SIG-M5 treated with dmso at 0.1 percent for 504 hours (cell line): ENCODE results near the gene G6PC2.
"Not testable (repeated sequence)": the region's sequence is repeated elsewhere in the genome, so short reads cannot be mapped to it uniquely, and the experiment has no call there.

Source experiments
- DNase-seq: peaks from one replicate; lab custom pipeline; 2025; ENCODE audit not compliant: unreplicated experiment; lab: John Stamatoyannopoulos, UW

Gene G6PC2, protein sequence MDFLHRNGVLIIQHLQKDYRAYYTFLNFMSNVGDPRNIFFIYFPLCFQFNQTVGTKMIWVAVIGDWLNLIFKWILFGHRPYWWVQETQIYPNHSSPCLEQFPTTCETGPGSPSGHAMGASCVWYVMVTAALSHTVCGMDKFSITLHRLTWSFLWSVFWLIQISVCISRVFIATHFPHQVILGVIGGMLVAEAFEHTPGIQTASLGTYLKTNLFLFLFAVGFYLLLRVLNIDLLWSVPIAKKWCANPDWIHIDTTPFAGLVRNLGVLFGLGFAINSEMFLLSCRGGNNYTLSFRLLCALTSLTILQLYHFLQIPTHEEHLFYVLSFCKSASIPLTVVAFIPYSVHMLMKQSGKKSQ

DNA sequence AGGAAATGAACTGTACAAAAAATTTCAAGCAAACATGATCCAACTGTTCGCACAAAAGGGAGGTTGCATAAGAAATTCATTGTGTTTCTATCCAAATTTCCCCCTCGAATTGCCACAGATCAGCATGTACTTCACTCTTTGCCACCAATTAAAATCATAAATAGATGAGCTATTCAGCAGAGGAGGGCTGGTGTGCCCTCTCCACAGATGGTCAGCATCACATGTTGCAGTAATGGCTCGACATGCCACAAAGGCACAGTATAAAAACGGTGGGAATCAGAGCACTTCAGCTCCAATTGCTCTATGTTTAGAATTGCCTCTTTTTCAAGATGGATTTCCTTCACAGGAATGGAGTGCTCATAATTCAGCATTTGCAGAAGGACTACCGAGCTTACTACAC, at the start of gene G6PC2:
G6PC2 (plus strand) TSS at position 289 of the 400 bp plus-strand sequence; CDS start at position 330, 41 bp downstream.
- no peak for DNase-seq

DNA sequence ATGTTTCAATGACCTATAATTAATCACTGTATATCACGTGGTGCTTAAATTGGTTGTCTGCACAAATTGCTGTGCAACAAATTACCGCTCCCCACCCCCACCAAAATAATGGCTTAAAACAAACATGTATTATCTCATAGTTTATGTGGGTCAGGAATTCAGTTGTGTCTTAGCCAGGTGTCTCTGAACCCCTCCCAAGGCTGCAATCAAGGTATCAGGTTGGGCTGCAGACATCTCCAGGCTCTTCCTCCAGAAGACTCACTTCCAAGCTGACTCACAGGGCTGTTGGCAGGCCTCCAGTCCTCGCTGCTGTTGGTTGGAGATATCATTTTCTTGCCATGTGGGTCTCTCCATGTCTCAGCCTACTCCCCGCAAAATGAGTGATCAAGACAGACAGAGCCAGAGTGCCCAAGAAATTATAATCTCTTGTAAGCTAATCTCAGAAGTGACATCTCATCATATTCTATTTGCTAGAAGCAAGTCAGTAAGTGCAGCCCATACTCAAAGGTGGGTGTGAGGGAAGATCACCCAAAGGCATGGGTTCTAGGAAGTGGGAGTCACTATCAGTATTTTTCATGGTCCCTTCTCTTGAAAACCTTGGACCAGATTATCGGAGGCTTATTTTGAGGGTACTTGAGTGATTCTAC, 49.3 kb upstream of the G6PC2 start:
- DNase-seq, result no peak

DNA sequence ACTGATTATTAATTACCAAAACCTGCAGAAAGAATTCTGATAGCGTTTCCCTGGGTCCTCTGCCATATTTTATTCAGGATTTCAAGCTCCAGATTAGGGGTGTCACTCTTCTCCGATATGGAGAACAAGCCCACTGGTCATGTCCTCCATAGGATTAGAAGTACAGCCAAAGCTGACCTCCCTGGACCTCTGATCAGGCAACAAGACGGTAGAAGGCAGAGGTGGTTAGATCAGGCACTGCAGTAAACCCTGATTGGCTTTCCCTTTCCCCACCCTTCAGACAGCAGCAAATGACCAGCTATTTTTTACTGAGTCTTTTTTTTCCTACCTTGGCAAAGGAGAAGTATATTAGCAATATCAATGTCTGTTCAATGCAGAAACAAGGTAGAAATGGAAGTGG, 48.6 kb upstream of the G6PC2 start:
- no peak for DNase-seq

DNA sequence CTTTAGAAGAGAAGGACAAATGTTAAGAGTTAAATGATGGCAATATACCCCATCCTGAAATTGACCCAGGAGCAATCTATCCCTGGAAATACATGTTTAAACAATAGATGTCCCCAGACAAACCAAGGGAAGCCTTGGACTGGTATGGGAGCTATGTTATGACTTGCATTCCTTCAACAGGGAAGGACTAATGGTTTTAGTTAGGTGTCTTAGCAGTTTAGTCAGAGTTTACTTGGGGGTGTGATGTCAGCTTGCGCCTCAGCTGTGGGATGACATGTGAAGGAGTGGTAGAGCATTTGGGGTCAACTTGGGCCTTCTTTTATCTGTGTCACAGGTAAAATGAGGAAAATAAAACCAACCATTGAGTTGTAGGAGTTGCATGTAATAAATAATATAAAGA, 47.6 kb upstream of the G6PC2 start:
- DNase-seq, result no peak

DNA sequence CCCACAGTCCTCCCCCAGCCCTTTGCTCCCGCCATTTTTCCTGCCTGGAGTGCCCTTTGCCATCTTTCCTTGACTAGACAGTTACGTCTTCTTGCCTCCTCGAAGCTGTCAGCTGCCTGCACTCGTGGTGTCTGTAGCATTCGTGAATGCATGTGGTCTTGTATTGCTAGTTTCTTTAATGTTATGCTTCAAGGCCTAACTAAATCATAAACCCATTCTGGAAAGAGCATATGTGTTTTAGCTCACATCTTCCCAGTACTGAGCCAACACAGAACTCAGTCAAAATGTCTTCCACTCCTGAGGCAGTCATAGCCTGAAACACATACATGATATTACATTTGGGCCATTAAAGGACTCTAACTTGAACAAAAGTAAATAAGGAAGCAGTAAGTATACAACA, 46.4 kb upstream of the G6PC2 start:
- DNase-seq, result no peak

DNA sequence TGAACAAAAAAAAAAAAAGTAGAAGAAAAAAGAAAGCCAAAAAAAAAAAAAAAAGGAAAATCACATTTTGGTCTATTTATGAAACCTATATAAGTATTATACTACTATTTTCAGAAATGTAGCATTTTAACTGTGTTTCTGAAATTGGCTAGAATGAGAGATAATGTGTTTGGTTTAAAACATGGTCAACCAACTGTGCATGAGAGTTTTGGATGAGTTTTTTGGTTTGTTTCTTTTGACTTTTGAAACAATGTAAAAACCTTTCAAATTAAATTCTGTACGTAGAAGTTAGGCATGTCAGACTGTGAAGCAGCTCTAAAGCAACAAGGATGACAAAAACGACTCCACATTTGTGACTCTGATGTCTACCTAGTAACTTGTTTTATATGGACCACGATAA, 45.5 kb upstream of the G6PC2 start:
- no peak for DNase-seq

DNA sequence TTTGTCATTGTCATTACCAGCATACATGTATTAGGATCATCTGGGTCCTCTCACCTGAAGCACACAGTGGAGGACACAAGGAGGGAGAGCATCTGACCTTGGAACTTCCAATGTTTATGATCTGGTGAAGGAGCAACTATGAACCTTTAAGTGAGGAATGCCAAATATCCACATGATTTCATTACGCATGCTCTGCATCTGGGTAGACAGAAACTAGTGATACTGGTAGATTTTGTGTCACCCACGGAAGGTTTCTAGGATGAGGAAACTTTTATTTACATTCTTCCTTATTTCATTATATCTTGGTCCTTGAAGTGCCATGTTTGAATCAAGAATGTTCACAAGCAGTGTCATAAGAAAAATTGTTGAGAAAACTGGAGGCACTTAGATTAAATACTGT, 42.9 kb upstream of the G6PC2 start:
- DNase-seq, result no peak

DNA sequence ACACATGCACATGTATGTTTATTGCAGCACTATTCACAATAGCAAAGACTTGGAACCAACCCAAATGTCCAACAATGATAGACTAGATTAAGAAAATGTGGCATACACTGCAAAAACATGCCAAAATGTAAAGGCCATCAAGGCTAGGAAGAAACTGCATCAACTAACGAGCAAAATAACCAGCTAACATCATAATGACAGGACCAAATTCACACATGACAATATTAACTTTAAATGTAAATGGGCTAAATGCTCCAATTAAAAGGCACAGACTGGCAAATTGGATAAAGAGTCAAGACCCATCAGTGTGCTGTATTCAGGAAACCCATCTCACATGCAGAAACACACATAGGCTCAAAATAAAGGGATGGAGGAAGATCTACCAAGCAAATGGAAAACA, 33.9 kb upstream of the G6PC2 start:
- not testable (repeated sequence) for DNase-seq

DNA sequence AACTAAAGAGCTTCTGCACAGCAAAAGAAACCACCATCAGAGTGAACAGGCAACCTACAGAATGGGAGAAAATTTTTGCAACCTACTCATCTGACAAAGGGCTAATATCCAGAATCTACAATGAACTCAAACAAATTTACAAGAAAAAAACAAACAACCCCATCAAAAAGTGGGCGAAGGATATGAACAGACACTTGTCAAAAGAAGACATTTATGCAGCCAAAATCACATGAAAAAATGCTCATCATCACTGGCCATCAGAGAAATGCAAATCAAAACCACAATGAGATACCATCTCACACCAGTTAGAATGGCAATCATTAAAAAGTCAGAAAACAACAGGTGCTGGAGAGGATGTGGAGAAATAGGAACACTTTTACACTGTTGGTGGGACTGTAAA, 30.7 kb upstream of the G6PC2 start:
- DNase-seq, result not testable (repeated sequence)

DNA sequence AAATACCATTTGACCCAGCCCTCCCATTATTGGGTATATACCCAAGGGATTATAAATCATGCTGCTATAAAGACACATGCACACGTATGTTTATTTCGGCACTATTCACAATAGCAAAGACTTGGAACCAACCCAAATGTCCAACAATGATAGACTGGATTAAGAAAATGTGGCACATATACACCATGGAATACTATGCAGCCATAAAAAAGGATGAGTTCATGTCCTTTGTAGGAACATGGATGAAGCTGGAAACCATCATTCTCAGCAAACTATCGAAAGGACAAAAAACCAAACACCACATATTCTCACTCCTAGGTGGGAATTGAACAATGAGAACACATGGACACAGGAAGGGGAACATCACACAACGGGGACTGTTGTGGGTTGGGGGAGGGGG, 30.3 kb upstream of the G6PC2 start:
- DNase-seq, result not testable (repeated sequence)

DNA sequence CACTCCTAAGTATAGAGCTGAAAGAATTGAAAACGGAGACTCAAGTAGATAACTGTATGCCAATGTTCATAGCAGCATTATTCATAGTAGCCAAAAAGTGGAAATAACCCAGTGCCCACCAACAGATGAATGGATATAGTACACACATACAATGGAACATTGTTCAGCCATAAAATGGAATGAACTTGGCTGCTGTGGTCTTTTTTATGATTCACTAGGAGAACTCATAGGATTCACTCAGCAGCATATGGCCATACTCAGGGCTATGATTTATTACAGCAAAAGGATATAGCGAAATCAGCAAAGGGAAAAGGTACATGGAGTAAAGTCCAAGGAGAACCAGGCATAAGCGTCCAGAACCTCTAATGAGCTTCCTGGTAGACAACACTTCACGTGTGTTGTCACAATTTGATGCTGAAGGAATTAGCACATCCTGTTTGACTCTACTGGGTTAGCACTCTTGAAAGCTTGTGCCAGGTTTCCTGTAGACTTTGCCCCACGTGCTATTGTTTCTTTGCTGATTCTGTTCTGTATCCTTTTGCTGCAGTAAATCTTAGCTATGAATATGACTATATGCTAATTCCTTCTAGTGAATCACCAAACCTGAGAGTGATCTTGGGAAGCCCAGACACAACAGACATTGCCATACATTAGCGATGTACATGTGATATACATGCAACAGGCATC, 26.6 kb upstream of the G6PC2 start:
- no peak for DNase-seq

DNA sequence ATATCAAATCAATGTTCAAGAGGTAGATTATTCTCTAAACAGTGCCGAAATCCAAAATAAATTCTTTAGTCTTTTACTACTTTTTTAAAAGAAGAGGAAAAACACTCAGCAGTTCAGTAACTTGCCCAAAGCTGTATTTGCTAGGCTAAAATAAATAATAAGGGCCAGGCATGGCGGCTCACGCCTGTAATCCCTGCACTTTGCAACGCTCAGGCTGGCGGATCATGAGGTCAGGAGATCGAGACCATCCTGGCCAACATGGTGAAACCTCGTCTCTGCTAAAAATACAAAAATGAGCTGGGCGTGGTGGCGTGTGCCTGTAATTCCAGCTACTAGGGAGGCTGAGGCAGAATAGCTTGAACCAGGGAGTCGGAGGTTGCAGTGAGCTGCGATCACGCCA, 18.9 kb upstream of the G6PC2 start:
- DNase-seq, result not testable (repeated sequence)

DNA sequence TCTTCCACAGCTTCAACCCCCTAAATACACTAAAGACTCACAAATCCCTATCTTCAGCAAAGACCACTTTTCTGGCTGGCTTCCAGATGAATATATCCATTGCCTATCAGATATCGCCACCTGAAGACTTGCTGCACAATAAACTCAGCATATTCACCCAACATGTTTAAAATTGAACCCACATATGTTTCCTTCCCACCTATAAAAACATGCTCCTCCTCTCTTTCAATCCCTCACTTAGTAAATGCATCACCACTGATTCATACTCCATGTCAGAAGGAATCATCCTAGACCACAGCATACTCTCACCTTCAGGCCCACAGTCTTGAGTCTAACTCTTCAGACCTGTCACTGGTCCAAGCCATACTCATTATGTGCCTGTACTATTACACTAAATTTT, 16.1 kb upstream of the G6PC2 start:
- no peak for DNase-seq

DNA sequence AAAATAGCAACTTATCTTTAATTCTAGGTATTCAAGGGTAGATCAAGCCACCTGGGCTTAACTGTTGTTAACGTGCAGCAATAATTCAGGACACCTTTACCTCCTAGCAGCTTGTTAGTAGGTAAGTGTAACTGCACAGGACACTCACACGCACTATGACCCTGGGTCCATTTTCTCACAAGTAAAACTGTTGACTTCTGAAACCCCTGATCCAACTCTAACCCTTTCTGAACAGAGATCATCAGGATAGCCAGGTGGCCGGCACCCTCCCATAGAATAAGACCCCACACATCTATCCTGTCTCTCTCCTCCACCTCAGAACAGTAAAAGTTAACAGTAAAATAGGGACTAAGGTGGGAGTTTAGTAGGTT, 11.5 kb upstream of the G6PC2 start:
- no peak for DNase-seq

DNA sequence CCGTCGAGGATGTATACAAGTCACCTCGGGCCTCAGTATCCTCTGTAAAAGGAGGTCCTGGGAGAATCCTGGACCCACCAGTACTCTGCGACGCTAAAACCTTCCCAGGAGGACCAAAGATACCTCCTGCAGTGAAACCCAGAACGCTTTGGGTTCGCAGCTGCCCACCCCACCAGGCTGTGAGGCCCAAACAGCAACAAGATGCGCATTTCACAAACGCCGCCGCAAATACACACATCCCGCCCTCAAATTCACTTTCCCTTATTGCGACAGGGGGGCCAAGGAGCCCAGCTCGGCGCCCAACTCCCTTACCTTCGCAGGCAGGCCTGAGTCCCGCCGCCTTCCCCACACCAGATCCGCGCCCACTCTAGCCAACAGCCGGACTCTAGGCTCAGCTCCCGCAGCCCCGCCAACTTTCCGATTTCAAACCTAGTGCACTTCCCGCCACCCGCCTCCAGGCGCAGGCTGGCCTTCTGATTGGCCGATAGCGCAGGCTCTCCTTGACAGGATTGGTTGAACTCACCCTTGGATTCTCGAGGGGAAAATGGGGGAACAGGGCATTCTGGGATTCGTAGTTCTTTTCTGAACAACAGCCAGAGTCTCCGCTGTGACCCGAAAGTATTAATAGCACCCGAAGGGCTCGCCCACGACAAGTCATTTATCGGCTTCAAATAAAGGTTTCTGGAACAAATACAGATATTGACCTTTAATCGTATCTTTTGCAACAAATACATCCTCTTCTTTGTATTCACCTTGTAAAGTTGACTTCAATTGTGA, 10.9 kb upstream of the G6PC2 start, which contains the start of gene SPC25:
SPC25 (minus strand) TSS at position 425 of the 777 bp plus-strand sequence. CDS start 911 bp downstream, outside the sequence.
- peak; percentile 98 for DNase-seq

DNA sequence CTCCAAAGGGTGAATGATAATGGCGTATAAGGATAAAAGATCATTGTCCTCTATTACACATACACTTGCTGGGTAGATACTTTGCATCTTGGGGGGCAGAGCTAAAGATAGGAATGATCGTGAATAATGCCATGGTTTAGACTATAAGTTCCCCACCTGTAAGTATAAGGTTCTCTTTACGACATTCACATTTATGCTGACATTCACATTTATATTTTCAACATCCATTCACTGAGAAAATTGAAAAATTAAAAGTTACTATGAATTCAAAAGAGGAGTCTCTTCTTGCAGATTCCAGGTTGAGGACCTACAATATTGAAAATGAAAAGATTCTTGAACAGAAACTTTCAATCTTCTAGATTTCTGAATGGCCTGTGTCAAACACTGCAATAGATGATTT, 8.8 kb upstream of the G6PC2 start:
- no peak for DNase-seq

DNA sequence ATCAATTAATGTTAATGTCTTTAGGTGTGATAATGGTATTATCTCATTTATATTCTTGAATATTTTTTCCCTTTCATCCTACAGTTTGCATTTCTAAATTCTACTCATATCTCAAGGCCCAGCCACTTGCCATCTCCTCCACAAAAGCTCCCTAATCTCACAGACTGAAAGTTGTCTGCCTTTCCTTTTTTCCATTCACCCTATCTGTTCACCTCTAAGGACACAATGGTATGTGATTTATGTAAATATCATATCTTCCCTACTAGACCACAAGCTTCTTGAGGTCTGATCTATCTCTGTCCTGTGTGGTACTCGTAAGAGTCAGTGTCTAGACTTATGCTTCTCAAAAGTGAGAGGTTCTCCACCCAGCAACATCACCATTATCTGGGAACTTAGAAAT, 7.0 kb upstream of the G6PC2 start:
- no peak for DNase-seq

DNA sequence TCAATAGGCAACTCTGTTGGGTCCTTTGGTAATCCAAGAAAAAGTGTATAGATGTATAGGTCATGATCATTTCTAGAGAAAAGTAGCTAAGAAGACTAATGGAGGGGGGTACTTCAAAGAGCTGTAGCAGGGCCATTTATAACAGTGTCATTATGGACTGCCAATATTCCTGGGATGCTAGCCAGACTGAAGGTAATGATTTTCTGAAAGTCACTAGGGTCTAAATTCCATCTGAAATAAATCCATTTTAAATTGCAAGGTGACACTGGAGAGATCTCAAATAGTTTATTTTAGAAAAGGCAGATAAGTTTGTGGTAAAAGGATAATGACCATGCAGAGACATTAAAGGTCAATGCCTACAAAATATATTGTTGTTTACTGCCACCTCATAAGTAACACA, 6.4 kb upstream of the G6PC2 start:
- no peak for DNase-seq

DNA sequence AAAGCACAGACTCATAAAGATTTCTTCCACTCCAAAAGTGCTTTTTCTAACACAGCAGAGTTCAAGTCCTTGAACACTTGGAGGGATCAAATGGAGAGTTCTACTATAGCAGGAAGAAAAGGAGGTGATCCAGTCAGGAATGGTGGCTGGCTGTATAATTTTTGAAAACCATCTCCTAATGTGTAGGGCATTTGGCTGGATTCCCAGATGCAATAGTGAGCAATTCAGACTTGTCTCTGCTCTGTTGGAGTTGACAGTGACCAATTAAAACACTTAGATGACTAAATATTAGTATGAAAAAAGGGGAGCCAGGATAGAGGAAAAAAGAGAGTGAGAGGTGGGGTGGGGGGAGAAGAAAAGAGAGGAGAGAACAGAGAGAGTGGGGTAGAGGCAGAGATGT, 5.3 kb upstream of the G6PC2 start:
- DNase-seq, result no peak

DNA sequence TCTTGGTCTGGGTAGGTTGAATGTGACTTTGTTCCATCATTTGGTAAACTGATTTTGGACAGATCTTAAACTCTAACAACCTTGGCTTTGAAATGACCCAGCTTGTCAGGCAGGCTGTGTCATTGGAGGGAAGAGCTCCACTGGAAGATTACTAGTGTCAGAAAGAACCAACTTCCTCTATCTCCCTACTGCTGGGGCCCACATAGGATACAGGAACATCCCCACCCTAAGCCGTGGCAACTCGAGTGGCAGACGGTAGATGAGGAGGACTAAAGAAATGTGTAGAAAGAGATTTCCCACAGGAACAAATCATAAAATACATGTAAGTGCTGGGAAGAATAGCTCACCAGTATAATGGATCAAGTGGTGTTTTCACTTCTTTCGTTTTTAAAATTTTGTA, 4.3 kb upstream of the G6PC2 start:
- DNase-seq, result peak; percentile 74

DNA sequence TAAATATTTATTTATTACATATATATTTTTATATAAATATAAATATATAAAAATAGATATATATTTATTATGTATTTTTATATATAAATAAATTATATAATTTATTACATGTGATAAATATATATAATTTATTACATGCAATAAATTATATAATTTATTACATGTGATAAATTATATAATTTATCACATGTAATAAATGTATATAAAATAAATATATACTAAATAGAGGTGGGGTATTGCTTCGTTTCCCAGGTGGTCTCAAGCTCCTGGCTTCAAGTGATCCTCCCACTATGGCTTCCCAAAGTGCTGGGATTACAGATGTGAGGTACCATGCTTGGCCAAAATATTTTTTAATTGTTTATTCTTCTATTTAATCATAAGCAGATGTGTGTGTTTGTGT, 3.6 kb upstream of the G6PC2 start:
- DNase-seq, result no peak
